Suppressor macrophage treated with lipopolysaccharide for 1 hour (primary cell): Measurements from ENCODE around the gene CDCP2.
"Not testable (repeated sequence)": the region's sequence is repeated elsewhere in the genome, so short reads cannot be mapped to it uniquely, and the experiment has no call there.

ENCODE experiments used
- DNase-seq, 3 donors: peaks; one replicate each; pipeline ENCODE4 v3.0.0-alpha.2; 2020 to 2022

Gene CDCP2

DNA sequence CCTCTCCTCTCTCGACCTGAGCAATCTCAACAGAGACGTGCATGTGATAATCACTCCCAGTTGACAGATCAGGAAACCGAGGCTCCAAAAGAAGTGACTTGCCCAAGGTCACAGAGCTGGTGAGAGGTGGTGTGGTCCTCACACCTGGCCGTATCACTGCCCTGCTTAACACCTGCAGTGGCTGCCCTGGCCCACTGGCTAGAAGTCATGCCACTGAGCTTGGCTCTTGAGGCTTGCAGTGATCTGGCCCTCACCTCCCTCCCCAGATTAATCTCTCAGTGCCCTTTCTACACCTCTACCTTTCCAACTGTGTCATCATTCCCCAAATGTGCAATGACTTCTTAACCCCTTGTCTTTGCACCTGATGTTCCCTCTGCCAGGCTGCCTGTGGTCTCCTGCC, 38.8 kb downstream of the CDCP2 start:
- no peak for DNase-seq

GRCh38 chr1:54112705-54113368, 40.0 kb downstream of the CDCP2 start:
- no peak for DNase-seq

DNA sequence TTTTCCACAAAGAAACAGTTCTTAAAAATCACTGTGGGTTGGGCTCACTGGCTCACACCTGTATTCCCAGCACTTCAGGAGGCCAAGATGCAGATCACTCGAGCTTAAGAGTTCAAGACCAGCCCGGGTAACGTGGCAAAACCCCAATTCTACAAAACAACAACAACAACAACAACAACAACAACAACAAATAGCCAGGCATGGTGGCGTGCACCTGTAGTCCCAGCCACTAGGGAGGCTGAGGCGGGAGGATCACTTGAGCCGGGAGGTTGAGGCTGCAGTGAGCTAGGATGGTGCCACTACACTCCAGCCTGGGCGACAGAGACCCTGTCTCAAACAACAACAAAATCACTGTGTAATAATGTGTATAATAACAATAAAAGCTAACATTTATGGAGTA, 40.8 kb downstream of the CDCP2 start:
- no peak for DNase-seq

DNA sequence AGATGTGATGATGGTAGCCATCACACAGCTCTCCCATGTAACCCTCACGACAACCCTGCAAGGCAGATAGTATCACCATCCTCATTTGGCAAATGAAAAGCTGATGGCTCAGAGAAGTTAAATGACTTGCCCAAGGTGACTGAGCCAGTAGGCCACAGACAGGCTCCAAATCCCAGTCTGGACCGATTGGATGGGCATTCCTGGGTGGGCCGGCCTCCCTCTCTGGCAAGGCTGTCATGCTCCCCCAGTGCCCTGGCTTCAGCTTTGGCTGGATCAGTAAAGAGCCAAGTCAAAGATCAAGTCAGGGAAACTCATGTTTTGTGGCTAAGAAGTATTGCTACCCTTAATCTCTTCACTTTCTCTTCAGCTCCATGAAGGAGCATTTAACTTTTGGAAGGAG, 41.2 kb downstream of the CDCP2 start:
- DNase-seq, result no peak

DNA sequence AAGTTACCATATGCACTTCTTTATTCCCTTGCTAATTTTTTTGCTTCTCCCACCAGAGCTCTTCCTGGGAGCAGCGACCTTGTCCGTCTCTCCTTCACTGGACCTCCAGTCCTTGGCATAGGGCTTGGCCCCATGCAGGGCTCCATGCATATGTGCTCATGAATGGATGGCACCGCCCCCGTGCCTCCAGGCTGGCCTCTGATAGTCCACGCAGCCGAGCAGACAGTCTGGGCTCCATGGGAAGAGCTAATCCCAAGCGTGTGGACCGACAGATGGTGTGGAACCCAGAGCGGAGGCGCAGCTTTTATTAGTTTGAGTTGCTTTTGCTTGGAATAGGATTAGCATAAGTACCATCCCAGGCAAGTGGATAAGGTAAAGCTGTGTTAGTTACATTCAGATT, 41.8 kb downstream of the CDCP2 start:
- DNase-seq, result no peak

DNA sequence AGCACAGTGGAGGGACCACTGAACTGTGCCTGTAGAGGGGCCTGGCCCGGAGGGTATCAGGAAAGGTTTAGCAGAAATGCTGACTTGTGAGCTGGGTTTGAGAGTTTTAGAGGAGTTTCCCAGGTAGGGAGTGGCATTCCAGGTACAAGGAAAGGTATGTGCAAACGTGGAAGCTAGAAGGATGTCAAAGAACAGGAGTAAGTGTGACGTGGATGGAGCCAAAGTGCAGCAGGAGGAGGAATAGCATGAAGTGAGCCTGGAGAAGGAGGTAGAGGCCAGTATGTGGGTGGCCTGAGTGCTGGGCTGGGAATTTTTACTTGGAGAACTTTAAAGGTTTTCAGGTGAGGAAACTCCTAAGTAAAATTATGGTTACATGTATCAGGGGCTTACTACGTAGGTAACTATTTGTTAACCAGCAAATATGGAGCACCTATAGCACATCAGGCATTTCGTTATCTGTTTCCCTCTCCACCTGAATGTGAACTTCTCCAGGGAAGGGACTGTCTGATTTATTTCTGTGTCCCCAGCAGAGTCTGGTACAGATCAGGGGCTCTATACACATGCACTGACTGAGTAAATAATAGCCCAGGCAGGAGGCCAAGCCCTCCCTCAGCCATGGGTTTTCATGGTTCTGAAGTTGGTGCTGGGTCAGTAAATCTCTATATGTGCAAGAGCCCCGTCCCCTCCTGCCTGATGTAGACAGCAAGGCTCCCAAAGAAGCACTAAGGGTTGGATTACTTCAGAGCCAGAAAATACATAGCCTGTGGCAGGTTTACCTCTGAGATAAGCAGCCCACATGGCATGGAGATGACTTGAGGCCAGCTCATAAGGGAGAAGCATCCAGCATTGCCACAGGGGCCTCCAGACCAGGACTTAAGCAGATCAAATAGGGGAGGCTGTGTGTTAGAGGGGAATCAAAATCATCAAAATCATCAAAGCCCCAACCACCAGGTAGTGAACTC, 43.4 kb downstream of the CDCP2 start:
- no peak for DNase-seq

GRCh38 chr1:54108156-54108555, 44.6 kb downstream of the CDCP2 start:
- DNase-seq, result no peak

GRCh38 chr1:54107131-54107530, 45.7 kb downstream of the CDCP2 start:
- DNase-seq, result no peak

DNA sequence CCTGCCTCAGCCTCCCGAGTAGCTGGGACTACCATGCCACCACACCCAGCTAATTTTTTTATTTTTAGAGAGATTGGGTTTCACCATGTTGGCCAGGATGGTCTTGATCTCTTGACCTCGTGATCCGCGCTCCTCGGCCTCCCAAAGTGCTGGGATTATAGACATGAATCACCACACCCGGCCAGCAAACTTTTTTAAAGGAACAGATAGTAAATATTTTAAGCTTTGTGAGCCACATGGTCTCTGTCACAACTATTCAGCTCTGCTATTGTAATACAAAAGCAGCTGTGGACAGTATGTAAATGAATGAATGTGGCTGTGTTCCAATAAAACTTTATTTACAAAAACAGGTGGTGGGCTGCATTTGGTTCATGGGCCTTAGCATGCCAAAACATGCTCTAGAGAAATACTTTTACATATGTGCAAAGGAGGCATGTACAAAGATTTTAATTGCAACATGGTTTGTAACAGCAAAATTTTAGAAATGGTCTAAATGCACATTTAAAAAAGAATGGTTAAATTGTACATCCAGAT, 47.0 kb downstream of the CDCP2 start:
- no peak for DNase-seq

DNA sequence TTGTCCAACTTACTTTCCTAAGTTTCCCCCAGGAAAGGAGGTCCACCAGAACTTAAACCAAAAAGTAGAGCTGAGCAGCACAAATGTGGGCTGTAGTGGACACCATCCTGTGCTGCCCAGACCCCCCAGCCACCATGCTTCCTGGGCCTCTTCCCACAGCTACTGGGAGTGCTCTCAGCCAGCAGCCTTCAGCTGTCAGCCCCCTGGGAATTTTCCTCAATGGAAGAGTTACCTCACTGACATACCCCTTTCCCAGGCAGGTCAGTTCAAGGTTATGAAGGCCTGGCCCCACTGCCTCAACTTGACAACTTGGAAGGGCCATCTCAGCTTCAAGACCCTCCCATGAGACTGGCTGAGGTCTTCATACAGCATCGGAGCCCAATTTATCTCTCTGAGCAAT, 47.7 kb downstream of the CDCP2 start:
- no peak for DNase-seq

- not testable (repeated sequence) for DNase-seq
Measured at GRCh38 chr1:54104613-54105012, 48.2 kb downstream of the CDCP2 start.

GRCh38 chr1:54103414-54103813, 49.4 kb downstream of the CDCP2 start:
- DNase-seq, result no peak

GRCh38 chr1:54100500-54100899, 52.3 kb downstream of the CDCP2 start:
- no peak for DNase-seq

DNA sequence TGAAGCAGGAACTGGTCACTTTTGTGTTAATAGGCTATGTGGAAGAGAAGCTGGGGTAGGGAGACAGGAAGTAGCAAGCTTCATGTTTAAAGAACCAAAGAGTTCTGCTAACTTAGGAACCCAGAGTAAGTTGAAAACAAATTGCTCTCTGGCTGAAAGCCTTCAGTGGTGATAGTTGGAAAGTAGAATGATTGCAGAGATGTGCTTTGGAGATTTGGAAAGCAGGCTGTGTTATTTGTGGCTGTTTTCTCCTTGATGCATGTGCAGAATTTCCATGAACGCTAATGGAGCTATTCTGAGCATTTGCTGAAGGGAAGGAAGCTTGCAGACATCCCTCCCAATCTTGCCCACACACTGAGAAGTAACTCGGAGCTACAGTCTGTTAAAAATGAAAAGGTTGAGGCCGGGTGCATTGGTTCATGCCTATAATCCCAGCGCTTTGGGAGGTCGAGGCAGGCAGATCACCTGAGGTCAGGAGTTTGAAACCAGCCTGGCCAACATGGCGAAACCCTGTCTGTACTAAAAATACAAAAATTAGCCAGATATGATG, 53.7 kb downstream of the CDCP2 start:
- DNase-seq, result no peak

GRCh38 chr1:54096877-54097240, 55.9 kb downstream of the CDCP2 start:
- peak; percentile 27 to 51 (median 34) for DNase-seq

DNA sequence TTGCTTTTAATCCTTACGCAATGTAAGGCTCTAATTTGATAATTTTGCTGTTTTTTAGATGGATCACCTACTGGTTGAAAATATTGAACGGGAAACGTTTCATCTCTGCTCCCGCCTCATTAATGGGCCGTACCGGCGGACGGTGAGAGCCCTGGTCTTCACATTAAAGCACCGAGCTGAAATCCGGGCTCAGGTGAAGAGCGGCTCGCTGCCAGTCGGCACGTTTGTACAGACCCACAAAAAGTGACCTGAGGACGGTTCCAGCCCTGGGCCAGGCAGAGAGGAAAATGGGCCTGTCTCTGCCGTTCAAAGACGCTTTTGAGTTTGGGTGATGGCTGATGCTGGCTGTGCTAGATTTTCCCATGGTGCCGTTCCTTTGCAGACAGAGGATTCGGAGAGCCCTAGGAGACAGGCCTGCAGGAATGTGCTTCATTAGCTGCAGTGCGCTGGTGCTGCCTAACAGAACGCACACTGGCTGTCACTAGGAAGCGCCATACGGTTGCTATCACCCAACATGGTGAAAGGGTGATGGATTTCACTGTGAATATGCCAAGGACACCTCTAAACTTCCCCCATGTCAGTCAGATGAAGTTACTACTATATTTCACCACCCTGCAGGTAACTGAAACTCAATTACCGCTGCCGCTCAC, 56.4 kb downstream of the CDCP2 start:
- DNase-seq, result no peak

GRCh38 chr1:54095546-54096226, 57.1 kb downstream of the CDCP2 start:
- peak; percentile 75 to 84 (median 77) for DNase-seq

DNA sequence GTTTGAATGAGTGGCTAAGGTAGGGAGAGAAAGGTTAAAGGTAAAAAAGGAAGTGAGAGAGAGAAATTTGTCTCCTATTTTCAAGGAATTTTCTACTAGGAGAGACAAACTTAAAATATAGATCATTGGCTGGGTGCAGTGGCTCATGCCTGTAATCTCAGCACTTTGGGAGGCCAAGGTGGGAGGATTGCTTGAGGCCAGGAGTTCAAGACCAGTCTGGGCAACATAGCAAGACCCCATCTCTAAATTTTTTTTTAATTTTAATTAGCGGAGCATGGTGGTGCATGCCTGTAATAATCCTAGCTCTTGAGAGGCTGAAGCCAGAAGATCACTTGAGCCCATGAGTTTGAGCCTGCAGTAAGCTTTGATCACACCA, 58.1 kb downstream of the CDCP2 start:
- not testable (repeated sequence) for DNase-seq

GRCh38 chr1:54094001-54094729, 58.6 kb downstream of the CDCP2 start:
- DNase-seq, result no peak

DNA sequence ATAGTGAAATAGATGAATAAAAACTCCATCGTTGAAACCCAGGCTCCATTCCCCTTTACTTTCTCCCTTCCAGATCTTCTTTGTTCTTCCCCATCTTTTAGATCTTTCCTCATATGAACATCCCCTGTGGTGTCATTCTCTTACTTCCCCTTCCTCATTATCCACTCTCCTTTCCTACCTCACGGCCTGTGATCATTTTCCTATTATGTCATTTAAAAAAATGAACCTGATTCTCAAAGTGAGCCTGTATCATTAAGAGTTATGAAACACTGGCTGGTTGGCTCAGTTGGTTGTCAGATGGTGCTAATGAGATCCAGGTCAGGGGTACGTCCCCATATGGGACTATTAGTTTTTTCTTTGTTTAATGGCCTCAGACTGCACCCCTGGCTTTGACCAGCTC, 61.1 kb downstream of the CDCP2 start:
- DNase-seq, result peak; percentile 59 to 85 (median 77)

DNA sequence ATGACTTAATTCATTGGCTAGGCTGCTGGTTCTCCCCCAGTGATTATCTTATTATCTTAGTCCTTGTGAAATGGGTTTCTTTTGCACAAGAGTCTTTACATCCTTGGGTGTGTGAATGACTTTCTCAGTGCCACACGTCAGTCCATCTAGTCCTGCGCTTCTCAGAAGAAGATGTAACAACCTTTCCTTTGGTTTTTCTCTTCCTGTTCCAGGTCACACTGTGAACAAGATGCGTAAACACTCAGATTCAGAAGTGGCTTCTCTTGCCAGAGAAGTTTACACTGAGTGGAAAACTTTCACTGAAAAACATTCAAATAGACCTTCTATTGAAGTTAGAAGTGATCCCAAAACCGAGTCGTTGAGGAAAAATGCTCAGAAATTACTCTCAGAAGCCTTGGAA, 64.4 kb downstream of the CDCP2 start:
- DNase-seq, result no peak

DNA sequence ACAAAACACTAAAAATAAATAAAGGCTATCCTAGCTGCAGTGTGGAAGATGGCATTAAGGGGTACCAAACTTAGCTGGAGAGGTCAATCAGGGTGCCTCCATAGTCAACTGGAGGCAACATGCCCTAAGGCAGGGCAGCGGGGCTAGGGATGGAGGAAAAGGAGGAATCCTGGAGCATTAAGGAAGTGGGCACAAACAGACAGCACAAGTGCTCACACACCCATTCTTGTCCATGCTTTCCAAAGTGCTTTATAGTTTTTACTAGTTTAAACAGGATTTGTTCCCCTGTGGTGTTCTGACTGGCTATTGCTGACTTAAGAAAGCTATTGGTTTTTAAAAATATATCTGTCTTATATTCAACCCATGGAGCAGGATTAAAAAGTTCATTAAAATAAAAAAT, 66.0 kb downstream of the CDCP2 start:
- no peak for DNase-seq
